Measurements from ENCODE around the gene OMG. TPM values are rescaled to one million over a fixed set of nuclear protein-coding genes. Genes with fewer than 3 reads are reported as not detected.
A peak's percentile ranks its signal among the peaks of the same experiment; 100 is the strongest.
"Not testable (repeated sequence)": the region's sequence is repeated elsewhere in the genome, so short reads cannot be mapped to it uniquely, and the experiment has no call there.

Gene OMG
- total RNA-seq (2014; rRNA removed; shearing (Covaris generic)), result 0.03 TPM in 1 of 2 replicates, not detected in the other
- not detected in 2 replicates for polyA plus RNA-seq (2015; cell fraction: cytosol; rRNA removed)
- polyA plus RNA-seq (2015; cell fraction: nucleus; rRNA removed), result not detected in 2 replicates

GRCh38 chr17:31297090-31297489 is at the start of gene OMG:
Gene OMG, minus strand, starts transcription at chr17:31297239. Its CDS starts 908 bp downstream, at chr17:31296331.
- no peak for DNase-seq (ENCODE audit: low read depth)

GRCh38 chr17:31345191-31345747 is 48.2 kb upstream of the OMG start:
- DNase-seq (ENCODE audit: low read depth), result not testable (repeated sequence)

GRCh38 chr17:31339906-31340661 is 43.0 kb upstream of the OMG start:
- peak; percentile 78 for DNase-seq (ENCODE audit: low read depth)

GRCh38 chr17:31329221-31329620 is 32.2 kb upstream of the OMG start:
- no peak for DNase-seq (ENCODE audit: low read depth)

- DNase-seq (ENCODE audit: low read depth), result no peak
Observed at GRCh38 chr17:31328160-31328535, 31.1 kb upstream of the OMG start.

- peak; percentile 92 for DNase-seq (ENCODE audit: low read depth)
Observed at GRCh38 chr17:31327534-31328159, 30.6 kb upstream of the OMG start.

GRCh38 chr17:31323551-31323950 is 26.5 kb upstream of the OMG start:
- DNase-seq (ENCODE audit: low read depth), result no peak

- DNase-seq (ENCODE audit: low read depth), result no peak
Observed at GRCh38 chr17:31321966-31322365, 24.9 kb upstream of the OMG start.

GRCh38 chr17:31321481-31321880 is 24.4 kb upstream of the OMG start, which contains the start of gene EVI2A:
Gene EVI2A, minus strand, starts transcription at chr17:31321622. Its CDS starts 2,609 bp downstream, at chr17:31319013.
- peak; percentile 96 for DNase-seq (ENCODE audit: low read depth)

- peak; percentile 15 for DNase-seq (ENCODE audit: low read depth)
Observed at GRCh38 chr17:31320791-31321190, 23.8 kb upstream of the OMG start.

- DNase-seq (ENCODE audit: low read depth), result no peak
Observed at GRCh38 chr17:31320241-31320640, 23.2 kb upstream of the OMG start.

GRCh38 chr17:31318851-31319661 is 22.0 kb upstream of the OMG start:
- no peak for DNase-seq (ENCODE audit: low read depth)

- DNase-seq (ENCODE audit: low read depth), result no peak
Observed at GRCh38 chr17:31318298-31318801, 21.3 kb upstream of the OMG start.

- no peak for DNase-seq (ENCODE audit: low read depth)
Observed at GRCh38 chr17:31314782-31315100, 17.7 kb upstream of the OMG start.

- peak; percentile 78 for DNase-seq (ENCODE audit: low read depth)
Observed at GRCh38 chr17:31313982-31314781, 17.1 kb upstream of the OMG start, which contains the start of gene EVI2B. Gene EVI2B, minus strand, starts transcription at chr17:31314054. Its CDS starts 8,445 bp downstream, at chr17:31305609.

GRCh38 chr17:31312223-31312622 is 15.2 kb upstream of the OMG start:
- not testable (repeated sequence) for DNase-seq (ENCODE audit: low read depth)

- DNase-seq (ENCODE audit: low read depth), result no peak
Observed at GRCh38 chr17:31311526-31311925, 14.5 kb upstream of the OMG start.

GRCh38 chr17:31310886-31311285 is 13.8 kb upstream of the OMG start:
- no peak for DNase-seq (ENCODE audit: low read depth)

GRCh38 chr17:31310260-31310659 is 13.2 kb upstream of the OMG start:
- DNase-seq (ENCODE audit: low read depth), result no peak

GRCh38 chr17:31309556-31309955 is 12.5 kb upstream of the OMG start:
- DNase-seq (ENCODE audit: low read depth), result no peak

All from HT1080 (cell line).